GM21423 (cell line): ENCODE measurements around the gene LRRC45.
"Not testable (repeated sequence)": the region's sequence is repeated elsewhere in the genome, so short reads cannot be mapped to it uniquely, and the experiment has no call there.

Experiments used
- ATAC-seq: cut with Tn5 transposase; IDR thresholded peaks from one replicate; pipeline ENCODE4 v1.9.1; 2021; ENCODE audit warnings: mild to moderate bottlenecking, moderate library complexity; ENCODE audit not compliant: unreplicated experiment

Gene LRRC45

GRCh38 chr17:82022981-82023446 lies at the start of gene LRRC45:
TSS of gene LRRC45 (plus strand) at chr17:82023305. CDS start at chr17:82023644, 339 bp downstream.
- peak; percentile 85 for ATAC-seq

GRCh38 chr17:81973432-81973831 lies 49.7 kb upstream of the LRRC45 start:
- no peak for ATAC-seq

- no peak for ATAC-seq
These were observed 46.5 kb upstream of the LRRC45 start for GRCh38 chr17:81976332-81977210.

GRCh38 chr17:81977211-81977808 lies 45.8 kb upstream of the LRRC45 start, which contains the start of gene ASPSCR1:
TSS of gene ASPSCR1 (plus strand) at chr17:81977629. CDS start at chr17:81977647, 18 bp downstream.
- ATAC-seq: peak; percentile 87

- no peak for ATAC-seq
These were observed 44.4 kb upstream of the LRRC45 start for GRCh38 chr17:81978524-81979298.

GRCh38 chr17:81980122-81980521 lies 43.0 kb upstream of the LRRC45 start:
- no peak for ATAC-seq

GRCh38 chr17:81980707-81981343 lies 42.3 kb upstream of the LRRC45 start:
- no peak for ATAC-seq

GRCh38 chr17:81981511-81981910 lies 41.6 kb upstream of the LRRC45 start:
- not testable (repeated sequence) for ATAC-seq

- ATAC-seq: no peak
These were observed 40.0 kb upstream of the LRRC45 start for GRCh38 chr17:81983011-81983638.

GRCh38 chr17:81983639-81984373 lies 39.3 kb upstream of the LRRC45 start:
- ATAC-seq: no peak

- no peak for ATAC-seq
These were observed 38.2 kb upstream of the LRRC45 start for GRCh38 chr17:81984773-81985410.

- ATAC-seq: no peak
These were observed 36.5 kb upstream of the LRRC45 start for GRCh38 chr17:81986606-81987005.

- ATAC-seq: no peak
These were observed 35.8 kb upstream of the LRRC45 start for GRCh38 chr17:81987161-81987770.

GRCh38 chr17:81990836-81991683 lies 32.0 kb upstream of the LRRC45 start:
- ATAC-seq: no peak

- no peak for ATAC-seq
These were observed 31.3 kb upstream of the LRRC45 start for GRCh38 chr17:81991684-81992305.

- ATAC-seq: no peak
These were observed 30.6 kb upstream of the LRRC45 start for GRCh38 chr17:81992306-81993102.
